Measurements from ENCODE around the gene RNF167.

Gene RNF167

DNA sequence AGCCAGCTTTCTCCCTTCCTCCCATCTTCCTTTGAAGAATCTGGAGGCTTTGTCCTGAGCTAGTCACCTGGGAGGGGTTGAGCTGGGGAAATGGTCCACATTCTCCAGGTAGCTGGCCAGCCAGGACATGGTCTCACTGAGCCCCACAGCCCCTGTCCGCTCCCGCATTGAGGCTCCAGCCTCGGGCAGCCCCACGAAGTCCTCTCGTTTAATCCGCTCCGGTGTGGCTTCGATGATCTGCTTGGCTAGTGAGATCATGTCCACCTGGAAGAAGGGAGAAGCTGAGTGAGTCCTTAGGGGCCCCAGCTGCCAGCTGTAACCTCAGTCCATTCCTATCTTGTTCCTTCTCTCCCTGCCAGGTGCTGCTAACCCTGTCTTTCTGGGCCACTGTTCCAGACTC lies 30.2 kb downstream of the RNF167 start:
- in situ Hi-C loops (cut with HindIII; ENCODE audit: low pct_unique_long_range_greater_than_20kb, low sequenced_read_pairs), result no loop called here
- no peak for TF ChIP-seq JUND (IDR thresholded peaks at IDR 0.05; ENCODE audit: low read depth)
- DNase-seq (ENCODE audit: low read depth in 1 of 2, low spot score in 1 of 2), result no peak

DNA sequence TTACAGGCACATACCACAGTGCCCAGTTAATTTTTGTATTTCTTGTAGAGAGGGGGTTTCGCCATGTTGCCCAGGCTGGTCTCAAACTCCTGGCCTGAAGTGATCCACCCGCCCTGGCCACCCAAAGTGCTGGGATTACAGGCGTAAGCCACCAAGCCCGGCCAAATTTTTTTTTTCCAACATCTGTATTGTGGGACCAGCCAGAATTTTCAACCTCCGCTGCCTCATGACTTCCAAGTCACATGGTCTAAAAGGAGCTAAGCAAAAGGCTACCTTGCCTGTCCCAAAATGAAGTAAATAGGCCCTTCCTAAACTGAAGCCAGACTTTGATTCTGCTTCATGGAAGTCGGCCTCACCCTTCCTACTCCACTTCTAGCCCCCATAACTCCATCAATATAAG lies 31.8 kb downstream of the RNF167 start:
- DNase-seq (ENCODE audit: low read depth in 1 of 2, low spot score in 1 of 2), result no peak
- TF ChIP-seq JUND (IDR thresholded peaks at IDR 0.05; ENCODE audit: low read depth), result no peak
- in situ Hi-C loops (cut with HindIII; ENCODE audit: low pct_unique_long_range_greater_than_20kb, low sequenced_read_pairs), result no loop called here

DNA sequence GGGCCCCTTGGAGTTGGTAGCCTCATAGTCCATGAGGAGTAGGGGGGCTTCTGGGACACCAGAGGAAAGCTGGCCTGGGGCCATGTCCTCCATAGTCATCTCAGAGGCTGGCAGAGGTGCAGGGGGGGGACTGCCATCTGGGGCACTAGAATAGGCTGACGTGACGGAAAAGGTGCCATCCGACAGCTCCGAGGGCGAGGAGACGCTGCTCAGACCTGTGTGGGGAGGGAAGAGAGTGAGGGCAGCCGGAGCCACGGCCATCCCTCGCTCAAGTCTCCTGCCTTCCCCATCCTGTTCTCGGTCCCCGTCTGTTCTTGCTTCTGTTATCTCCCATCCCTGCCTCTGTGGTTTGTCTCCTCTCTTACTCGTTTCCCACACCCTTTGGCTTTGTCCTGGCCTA lies 32.3 kb downstream of the RNF167 start:
- DNase-seq (ENCODE audit: low read depth in 1 of 2, low spot score in 1 of 2), result no peak
- no peak for TF ChIP-seq JUND (IDR thresholded peaks at IDR 0.05; ENCODE audit: low read depth)
- in situ Hi-C loops (cut with HindIII; ENCODE audit: low pct_unique_long_range_greater_than_20kb, low sequenced_read_pairs), result no loop called here

DNA sequence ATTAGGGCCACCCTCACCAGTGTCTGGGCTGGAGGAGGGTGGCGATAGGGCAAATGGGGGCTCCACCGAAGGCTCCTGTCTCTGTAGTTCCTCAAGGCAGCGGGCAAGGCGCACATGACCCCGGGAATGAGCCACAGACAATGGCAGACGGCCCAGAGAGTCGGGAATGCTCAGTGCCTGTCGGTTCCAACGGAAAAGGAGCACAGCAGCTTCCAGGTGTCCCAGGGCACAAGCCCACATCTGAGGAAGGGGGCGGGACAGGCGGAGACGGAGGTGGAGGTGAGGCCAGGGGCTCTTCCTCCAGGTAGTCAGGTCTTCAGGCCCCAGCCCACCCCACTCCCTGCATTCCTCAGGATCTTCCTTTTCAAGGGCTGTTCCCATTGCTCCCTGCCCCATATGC lies 32.7 kb downstream of the RNF167 start:
- no peak for DNase-seq (ENCODE audit: low read depth in 1 of 2, low spot score in 1 of 2)
- TF ChIP-seq JUND (IDR thresholded peaks at IDR 0.05; ENCODE audit: low read depth), result no peak
- in situ Hi-C loops (cut with HindIII; ENCODE audit: low pct_unique_long_range_greater_than_20kb, low sequenced_read_pairs), result no loop called here

DNA sequence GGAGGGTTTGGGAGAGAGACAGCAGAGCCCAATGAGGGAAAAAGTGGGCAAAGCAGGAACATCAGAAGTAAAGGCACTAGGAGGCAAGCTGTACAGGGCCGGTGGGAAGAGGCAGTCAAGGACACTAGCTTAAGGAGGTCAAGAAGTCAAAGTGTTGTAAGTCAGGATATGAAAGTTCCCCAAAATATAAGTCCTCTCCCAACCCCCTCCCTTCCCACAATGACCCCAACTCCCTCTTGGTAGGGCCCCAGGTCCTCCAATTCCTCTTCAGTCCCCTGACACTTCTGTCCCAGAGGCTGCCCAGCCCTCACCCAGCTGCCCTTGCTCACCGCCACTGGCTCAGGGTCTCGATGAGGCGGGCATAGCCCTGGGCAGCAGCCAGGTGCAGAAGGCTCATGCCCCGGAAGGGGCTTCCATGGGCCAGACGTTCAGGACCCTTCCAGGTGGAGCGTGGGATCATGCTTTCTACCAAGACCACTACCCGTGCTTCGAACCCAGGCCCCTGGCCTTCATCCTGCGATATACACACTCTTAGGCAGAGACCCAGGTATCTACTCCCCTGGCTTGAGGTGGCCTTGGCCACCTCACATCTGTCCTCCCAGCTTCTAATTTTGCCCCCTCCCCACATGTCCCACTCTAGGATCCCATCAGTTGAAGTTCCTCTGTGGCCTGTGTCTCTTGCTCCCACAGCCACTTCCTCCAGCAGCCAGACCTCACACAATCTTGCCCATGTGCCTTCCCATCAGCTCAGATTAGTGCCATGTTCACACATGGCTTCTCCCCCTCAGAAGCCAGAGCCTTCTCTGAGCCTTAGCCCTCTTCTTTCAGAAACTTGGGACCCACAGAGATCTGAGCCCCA lies 33.4 kb downstream of the RNF167 start:
- DNase-seq (ENCODE audit: low read depth in 1 of 2, low spot score in 1 of 2), result no peak
- TF ChIP-seq JUND (IDR thresholded peaks at IDR 0.05; ENCODE audit: low read depth), result no peak
- in situ Hi-C loops (cut with HindIII; ENCODE audit: low pct_unique_long_range_greater_than_20kb, low sequenced_read_pairs), result no loop called here

DNA sequence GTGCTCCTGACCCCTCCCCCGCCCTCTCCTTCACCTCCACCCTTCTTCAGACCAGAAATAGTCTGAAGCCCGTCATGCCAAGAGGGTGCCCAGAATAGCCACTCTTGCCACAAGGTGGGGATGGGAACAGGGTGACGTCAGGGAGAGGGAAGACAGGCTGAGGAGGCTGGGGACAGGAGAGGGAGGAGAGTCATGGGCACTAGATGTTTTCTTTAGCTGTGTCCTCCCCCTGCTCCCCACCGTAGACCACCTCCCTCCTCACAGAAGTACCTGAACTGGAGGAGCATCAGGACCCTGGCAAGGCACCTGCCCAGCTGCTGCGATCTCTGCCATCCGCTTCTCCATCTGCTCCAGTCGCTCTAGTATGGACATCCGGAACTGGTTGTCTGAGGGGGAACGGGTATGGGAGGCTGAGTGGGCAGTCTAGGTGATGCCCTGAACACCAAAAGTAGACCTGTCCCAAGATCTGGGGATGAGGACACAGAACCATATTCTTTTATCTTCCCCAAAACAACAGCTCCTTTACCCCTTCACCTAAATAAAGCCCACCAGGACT lies 34.1 kb downstream of the RNF167 start:
- DNase-seq (ENCODE audit: low read depth in 1 of 2, low spot score in 1 of 2), result no peak
- TF ChIP-seq JUND (IDR thresholded peaks at IDR 0.05; ENCODE audit: low read depth), result no peak
- in situ Hi-C loops (cut with HindIII; ENCODE audit: low pct_unique_long_range_greater_than_20kb, low sequenced_read_pairs), result no loop called here

DNA sequence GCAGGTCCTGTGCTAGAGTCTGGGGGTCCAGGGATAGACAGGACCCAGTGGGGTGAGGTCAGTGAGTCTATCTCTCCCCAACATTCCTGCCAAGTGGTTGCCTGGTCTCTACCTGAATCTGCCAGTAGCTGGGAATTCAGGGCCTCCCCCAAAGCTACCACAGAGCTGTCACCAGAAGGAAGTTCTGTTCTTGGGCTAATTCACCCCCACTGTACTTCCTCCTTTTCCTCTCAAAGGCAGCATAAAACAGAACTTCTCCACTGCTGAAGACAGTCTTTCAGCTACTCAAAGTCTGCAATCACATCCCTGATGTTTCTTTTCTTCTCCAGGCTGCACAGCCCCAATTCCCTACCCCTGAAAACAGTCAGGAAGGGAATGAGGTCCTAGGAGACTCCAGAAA lies 38.7 kb downstream of the RNF167 start:
- in situ Hi-C loops (cut with HindIII; ENCODE audit: low pct_unique_long_range_greater_than_20kb, low sequenced_read_pairs), result no loop called here
- DNase-seq (ENCODE audit: low read depth in 1 of 2, low spot score in 1 of 2), result no peak
- TF ChIP-seq JUND (IDR thresholded peaks at IDR 0.05; ENCODE audit: low read depth), result no peak

DNA sequence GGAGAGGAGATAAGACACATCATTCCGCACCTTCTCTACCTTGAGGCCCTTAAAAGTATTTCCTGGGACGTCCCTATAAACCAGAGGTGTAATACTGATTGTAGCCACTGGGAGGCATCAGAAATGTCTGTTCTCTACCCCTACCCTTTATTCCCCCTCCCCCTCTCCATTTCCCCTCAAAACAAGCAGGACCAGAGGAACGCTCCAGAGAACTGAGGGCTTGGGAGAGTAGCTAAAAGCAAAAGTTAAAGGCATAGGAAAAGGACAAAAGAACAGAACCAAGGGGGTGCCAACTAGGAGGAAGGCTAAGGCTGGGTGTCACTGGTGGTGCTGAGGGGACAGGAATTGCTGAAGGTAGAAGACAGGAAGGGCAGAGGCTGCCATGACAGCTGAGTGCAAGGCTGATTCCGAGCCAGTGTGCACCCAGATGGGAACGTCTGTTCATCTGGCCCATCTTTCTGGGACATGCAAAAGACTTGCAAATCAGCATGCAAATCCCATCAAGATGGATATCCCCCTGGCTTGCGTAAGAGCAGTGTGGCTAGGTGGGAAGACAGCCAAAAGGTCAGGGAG lies 40.7 kb downstream of the RNF167 start:
- in situ Hi-C loops (cut with HindIII; ENCODE audit: low pct_unique_long_range_greater_than_20kb, low sequenced_read_pairs), result no loop called here
- peak in 1 of 2 experiments; percentile 58 for DNase-seq (ENCODE audit: low read depth in 1 of 2, low spot score in 1 of 2)
- no peak for TF ChIP-seq JUND (IDR thresholded peaks at IDR 0.05; ENCODE audit: low read depth)

DNA sequence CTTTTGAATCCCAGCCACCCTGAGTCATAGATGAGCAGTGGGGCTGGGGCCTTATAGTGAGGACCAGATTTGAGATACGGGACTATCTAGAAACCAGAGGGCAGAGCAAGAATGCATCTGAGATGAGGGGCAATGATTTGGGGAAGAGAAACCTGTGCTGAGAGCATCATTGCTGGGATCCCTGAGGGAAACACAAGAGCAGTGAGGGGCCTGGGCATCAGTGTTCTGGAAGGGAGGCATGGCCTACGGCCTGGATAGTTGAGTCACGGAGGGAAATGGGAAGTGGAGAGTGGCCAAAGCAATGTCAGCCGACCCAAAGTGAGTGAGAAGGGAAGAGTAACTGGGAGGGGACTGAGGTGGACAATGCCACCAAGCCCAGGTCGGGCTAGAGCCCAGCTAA lies 42.2 kb downstream of the RNF167 start:
- in situ Hi-C loops (cut with HindIII; ENCODE audit: low pct_unique_long_range_greater_than_20kb, low sequenced_read_pairs), result no loop called here
- TF ChIP-seq JUND (IDR thresholded peaks at IDR 0.05; ENCODE audit: low read depth), result no peak
- DNase-seq (ENCODE audit: low read depth in 1 of 2, low spot score in 1 of 2), result no peak

DNA sequence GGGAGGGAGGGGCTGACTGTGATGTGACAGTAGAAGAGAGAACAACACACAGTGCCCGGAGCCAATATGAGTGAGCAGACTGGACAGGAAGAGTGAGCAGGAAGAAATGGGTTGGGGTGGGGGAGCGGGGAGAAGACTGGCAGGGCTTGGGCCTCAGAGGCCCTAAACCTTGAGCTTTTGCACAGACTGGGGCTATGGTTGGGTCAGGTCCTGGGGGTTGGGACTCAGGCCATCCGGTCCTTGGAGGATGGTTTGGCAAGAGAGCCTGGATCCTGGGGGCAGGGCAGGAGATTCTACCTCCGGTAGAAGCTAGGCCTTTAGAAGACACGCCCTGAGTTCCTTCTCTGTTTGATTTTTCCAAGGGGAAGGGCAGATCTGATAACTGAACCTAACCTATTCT lies 46.3 kb downstream of the RNF167 start:
- DNase-seq (ENCODE audit: low read depth in 1 of 2, low spot score in 1 of 2), result peak in 1 of 2 experiments; percentile 20
- in situ Hi-C loops (cut with HindIII; ENCODE audit: low pct_unique_long_range_greater_than_20kb, low sequenced_read_pairs), result no loop called here
- no peak for TF ChIP-seq JUND (IDR thresholded peaks at IDR 0.05; ENCODE audit: low read depth)

DNA sequence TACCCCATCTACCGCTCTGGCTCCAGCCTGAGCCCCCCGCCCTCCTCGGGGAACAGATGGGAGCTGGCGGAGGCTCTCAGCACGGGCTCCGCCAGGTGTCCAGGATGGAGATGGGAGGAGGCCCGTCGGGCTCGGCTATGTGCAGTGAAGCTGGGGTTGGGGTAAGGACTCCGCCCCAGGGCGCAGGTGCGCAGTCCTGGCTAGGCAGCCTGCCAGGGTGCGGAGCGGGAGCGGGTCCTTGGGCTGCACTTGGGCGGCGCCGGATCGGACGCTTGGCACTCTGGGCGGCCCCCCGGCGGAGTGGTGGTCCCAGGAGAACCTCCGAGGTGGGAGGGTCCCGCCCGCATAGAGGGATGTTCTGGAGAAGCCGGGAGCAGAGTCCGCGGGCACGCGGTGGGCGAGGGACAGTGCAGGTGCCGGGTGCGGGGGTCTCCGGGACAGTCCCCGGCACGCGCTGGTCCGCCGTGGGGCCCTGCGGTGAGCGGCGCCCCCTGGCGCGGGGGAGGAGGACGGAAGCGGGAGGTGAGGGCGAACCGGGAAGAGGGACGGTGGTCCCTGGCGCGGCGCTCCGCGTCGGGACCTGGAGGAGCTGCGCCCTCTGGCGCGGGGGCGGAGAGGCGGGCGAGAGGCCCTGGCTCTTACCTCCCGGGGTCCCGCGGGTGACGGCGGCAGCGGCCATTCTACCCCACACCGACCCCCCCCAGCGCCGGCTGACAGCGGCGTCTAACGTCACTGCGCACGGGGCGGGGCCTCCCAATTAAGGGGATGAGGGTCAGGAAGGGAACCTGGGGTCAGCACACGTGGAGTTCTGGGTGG lies 47.1 kb downstream of the RNF167 start, which contains the start of gene CAMTA2:
TSS of gene CAMTA2 (minus strand) at position 725 of the 816 bp plus-strand sequence. CDS start 1,453 bp downstream, outside the sequence.
- in situ Hi-C loops (cut with HindIII; ENCODE audit: low pct_unique_long_range_greater_than_20kb, low sequenced_read_pairs), result no loop called here
- DNase-seq (ENCODE audit: low read depth in 1 of 2, low spot score in 1 of 2), result peak; percentile 47 to 73

DNA sequence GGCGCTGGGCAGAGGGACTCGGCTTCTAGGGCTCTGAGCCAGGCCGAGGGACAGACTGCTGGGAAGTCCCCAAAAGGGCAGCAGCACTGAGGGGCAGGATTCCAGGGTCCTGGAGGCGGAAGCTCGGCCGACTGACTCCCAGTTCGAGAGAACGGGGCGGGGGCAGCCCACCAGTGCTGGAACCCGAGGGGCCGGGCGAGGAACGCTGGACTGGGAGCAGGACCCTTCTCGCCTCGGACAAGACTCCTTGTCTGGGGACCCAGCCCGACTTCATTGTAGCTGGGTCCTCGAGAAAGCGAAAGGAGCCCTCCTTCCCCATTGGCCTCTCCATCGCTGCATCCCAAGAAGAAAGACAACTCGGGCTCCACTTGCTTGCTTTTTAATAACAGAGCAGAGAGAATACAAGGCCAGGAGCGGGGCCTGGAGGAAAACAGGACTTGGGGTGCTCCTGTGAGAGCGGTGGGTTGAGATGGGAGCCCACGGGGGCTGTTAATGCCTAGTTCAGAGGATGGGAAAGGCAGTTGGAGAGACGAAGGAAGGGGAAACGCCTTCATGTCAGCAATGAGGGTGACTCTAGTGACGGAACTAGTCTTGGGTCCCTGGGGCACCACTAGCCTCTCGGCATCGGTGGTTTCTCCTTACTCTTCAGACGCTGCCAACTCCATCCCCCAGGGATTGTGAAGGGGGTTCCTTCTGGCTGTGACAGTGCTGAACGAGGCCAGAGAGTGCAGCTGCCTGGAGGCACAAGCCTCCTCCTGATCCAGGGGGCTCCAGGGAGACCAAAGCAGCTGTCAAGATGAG lies 47.9 kb downstream of the RNF167 start:
- no peak for TF ChIP-seq JUND (IDR thresholded peaks at IDR 0.05; ENCODE audit: low read depth)
- no peak for DNase-seq (ENCODE audit: low read depth in 1 of 2, low spot score in 1 of 2)
- in situ Hi-C loops (cut with HindIII; ENCODE audit: low pct_unique_long_range_greater_than_20kb, low sequenced_read_pairs), result no loop called here

More for the DNA sequence above, 47.1 kb downstream of the RNF167 start, which contains the start of gene CAMTA2:
- no peak for TF ChIP-seq JUND (IDR thresholded peaks at IDR 0.05; ENCODE audit: low read depth)
